ENCODE results near the gene IL32. TPM values are rescaled to one million over a fixed set of nuclear protein-coding genes. Genes with fewer than 3 reads are reported as not detected.

Gene IL32
- total and polyA plus RNA-seq, 9 of the 15 experiments (the other 6 are each of a cell fraction or from before 2014, with no cell fraction given): 0.21 to 2.2 (median 0.37) TPM; not detected in 3

- TF ChIP-seq DMBX1 (CRISPR knock-in tag; IDR thresholded peaks at IDR 0.05; ENCODE audit: borderline replicate concordance): no peak
- TF ChIP-seq KHSRP (IDR thresholded peaks at IDR 0.05): no peak
- no peak for TF ChIP-seq KLF13 (tag; IDR thresholded peaks at IDR 0.05; ENCODE audit: borderline replicate concordance, low read depth)
- no peak for TF ChIP-seq PCBP1 (IDR thresholded peaks at IDR 0.05; ENCODE audit: low read depth, low read length, poor library complexity, severe bottlenecking)
- TF ChIP-seq NRF1 (conservative IDR thresholded peaks at IDR 0.05 in 1 of 2, IDR thresholded peaks at IDR 0.05 in 1 of 2): peak; percentile 80 to 83
- TF ChIP-seq ZBTB43 (CRISPR knock-in tag; IDR thresholded peaks at IDR 0.05): no peak
- TF ChIP-seq ZNF146 (CRISPR knock-in tag; IDR thresholded peaks at IDR 0.05; ENCODE audit: unreplicated experiment): no peak
- TF ChIP-seq RBM14 (IDR thresholded peaks at IDR 0.05; ENCODE audit: borderline replicate concordance, insufficient read depth, low read depth, low read length): no peak
- TF ChIP-seq TBL1XR1 (IDR thresholded peaks at IDR 0.05; ENCODE audit: low read length in 2 of 2): no peak
- no peak for TF ChIP-seq ZNF239 (CRISPR knock-in tag; IDR thresholded peaks at IDR 0.05)
- TF ChIP-seq NFIC (IDR thresholded peaks at IDR 0.05): peak; percentile 69
- no peak for TF ChIP-seq ZNF449 (CRISPR knock-in tag; IDR thresholded peaks at IDR 0.05)
- no peak for TF ChIP-seq XRCC3 (IDR thresholded peaks at IDR 0.05)
- TF ChIP-seq ZNF695 (CRISPR knock-in tag; IDR thresholded peaks at IDR 0.05): no peak
- TF ChIP-seq GABPB1 (CRISPR knock-in tag; IDR thresholded peaks at IDR 0.05): no peak
- no peak for TF ChIP-seq CHD4 (IDR thresholded peaks at IDR 0.05; ENCODE audit: insufficient read depth, insufficient replicate concordance, low read depth, low read length, poor library complexity, severe bottlenecking)
- TF ChIP-seq CC2D1A (IDR thresholded peaks at IDR 0.05): no peak
- peak; percentile 69; the same call in 1 of the 2 replicates for TF ChIP-seq RB1 (IDR thresholded peaks at IDR 0.05; ENCODE audit: low read depth)
- TF ChIP-seq TAF9B (IDR thresholded peaks at IDR 0.05; ENCODE audit: partially characterized antibody): no peak
- TF ChIP-seq FIP1L1 (IDR thresholded peaks at IDR 0.05; ENCODE audit: low read depth, low read length, poor library complexity, severe bottlenecking): no peak
- no peak for TF ChIP-seq TAL1 (IDR thresholded peaks at IDR 0.05)
- no peak for TF ChIP-seq EHMT2 (IDR thresholded peaks at IDR 0.05)
- TF ChIP-seq ZBTB9 (CRISPR knock-in tag; IDR thresholded peaks at IDR 0.05): peak; percentile 48; the same call in 1 of the 2 replicates
- TF ChIP-seq BRF2 (IDR thresholded peaks at IDR 0.05; ENCODE audit: borderline replicate concordance, insufficient read depth, insufficient read length): no peak
Measured at GRCh38 chr16:3029491-3030221, 35.8 kb upstream of the IL32 start (continued).
